Activated T-cell treated with anti-CD3 and anti-CD28 coated beads for 48 hours (primary cell): ENCODE data around the gene NOG.

ENCODE experiments used
- DNase-seq: peaks from one replicate; pipeline ENCODE4 v3.0.0-alpha.2; 2020; ENCODE audit warnings: low read depth

Gene NOG

GRCh38 chr17:56597495-56597990 lies 4.0 kb downstream of the NOG start:
- DNase-seq = no peak

- no peak for DNase-seq
Measured at GRCh38 chr17:56598466-56598865, 5.0 kb downstream of the NOG start.

- no peak for DNase-seq
Measured at GRCh38 chr17:56599088-56599487, 5.6 kb downstream of the NOG start.

GRCh38 chr17:56599566-56599965 lies 6.1 kb downstream of the NOG start:
- DNase-seq = no peak

- DNase-seq = no peak
Measured at GRCh38 chr17:56600256-56600655, 6.8 kb downstream of the NOG start.

- no peak for DNase-seq
Measured at GRCh38 chr17:56601591-56601990, 8.1 kb downstream of the NOG start.

- no peak for DNase-seq
Measured at GRCh38 chr17:56602292-56603130, 9.0 kb downstream of the NOG start.

GRCh38 chr17:56603486-56604238 lies 10.2 kb downstream of the NOG start:
- no peak for DNase-seq

- no peak for DNase-seq
Measured at GRCh38 chr17:56604691-56605290, 11.3 kb downstream of the NOG start.

GRCh38 chr17:56608944-56609343 lies 15.4 kb downstream of the NOG start:
- no peak for DNase-seq

GRCh38 chr17:56610321-56610720 lies 16.8 kb downstream of the NOG start:
- no peak for DNase-seq

GRCh38 chr17:56613131-56613530 lies 19.6 kb downstream of the NOG start:
- DNase-seq = no peak

- DNase-seq = no peak
Measured at GRCh38 chr17:56614522-56614921, 21.0 kb downstream of the NOG start.

GRCh38 chr17:56616239-56616638 lies 22.7 kb downstream of the NOG start:
- DNase-seq = no peak

- DNase-seq = no peak
Measured at GRCh38 chr17:56623383-56623782, 29.9 kb downstream of the NOG start.

- DNase-seq = no peak
Measured at GRCh38 chr17:56624309-56624708, 30.8 kb downstream of the NOG start.

GRCh38 chr17:56624912-56625311 lies 31.4 kb downstream of the NOG start:
- no peak for DNase-seq

GRCh38 chr17:56629531-56630075 lies 36.1 kb downstream of the NOG start:
- no peak for DNase-seq

GRCh38 chr17:56630202-56630601 lies 36.7 kb downstream of the NOG start:
- DNase-seq = no peak

GRCh38 chr17:56633681-56634080 lies 40.2 kb downstream of the NOG start:
- no peak for DNase-seq

- DNase-seq = no peak
Measured at GRCh38 chr17:56635641-56636040, 42.1 kb downstream of the NOG start.

- no peak for DNase-seq
Measured at GRCh38 chr17:56636265-56636664, 42.8 kb downstream of the NOG start.

GRCh38 chr17:56637254-56637653 lies 43.8 kb downstream of the NOG start:
- no peak for DNase-seq
